Activated CD8-positive, alpha-beta T cell treated with anti-CD3 and anti-CD28 coated beads for 36 hours (primary cell): ENCODE measurements around the gene GLIPR1. TPM values are rescaled to one million over a fixed set of nuclear protein-coding genes. Genes with fewer than 3 reads are reported as not detected.
"Not testable (repeated sequence)": the region's sequence is repeated elsewhere in the genome, so short reads cannot be mapped to it uniquely, and the experiment has no call there.

Source experiments
- ATAC-seq: fragments of 200-7000 bp; cut with Tn5 transposase; one replicate; pipeline ENCODE4 v1.10.0; 2021; ENCODE audit warnings: mild to moderate bottlenecking, moderate library complexity
- CTCF ChIA-PET: fragments of 350-600 bp; sonication (Branson Sonifier 250); formaldehyde crosslinking; loops from one replicate; lab custom pipeline; 2021; ENCODE audit warnings: antibody characterized with exemption; lab: Charles Lee
- POLR2A ChIA-PET: fragments of 350-600 bp; sonication (Branson Sonifier 250); formaldehyde crosslinking; loops from one replicate; lab custom pipeline; 2021; ENCODE audit warnings: antibody characterized with exemption; lab: Charles Lee
- DNase-seq: peaks from one replicate; pipeline ENCODE4 v3.0.0-alpha.2; 2020
- H3K27ac Mint-ChIP-seq: one replicate; pipeline ENCODE4 v1.8.0; 2021; ENCODE audit warnings: mild to moderate bottlenecking, mixed read lengths
- H3K27me3 Mint-ChIP-seq: one replicate; pipeline ENCODE4 v1.8.0; 2021; ENCODE audit warnings: mixed read lengths
- H3K36me3 Mint-ChIP-seq: one replicate; pipeline ENCODE4 v1.8.0; 2021; ENCODE audit warnings: low read depth, mixed read lengths
- H3K4me1 Mint-ChIP-seq: one replicate; pipeline ENCODE4 v1.8.0; 2021; ENCODE audit warnings: low read depth, mixed read lengths
- H3K4me3 Mint-ChIP-seq: one replicate; pipeline ENCODE4 v1.8.0; 2021; ENCODE audit warnings: mild to moderate bottlenecking, moderate library complexity, mixed read lengths
- H3K9me3 Mint-ChIP-seq: one replicate; pipeline ENCODE4 v1.8.0; 2021; ENCODE audit warnings: mixed read lengths
- intact Hi-C: fragments of 100-400 bp; cut with micrococcal nuclease; formaldehyde crosslinking; loops from one replicate; pipeline ENCODE4 v1.10.0; 2022
- total RNA-seq, 2 experiments: library from RNA; stranded (reverse); gene quantifications; one replicate each; pipeline ENCODE4 v1.2.3, GENCODE V29; 2021
- TF ChIP-seq, protein P1 (sequence below): fragments of 200-600 bp; IDR thresholded peaks from one replicate; pipeline ENCODE4 v1.8.0; 2022; ENCODE audit warnings: antibody characterized with exemption, mild to moderate bottlenecking

The GLIPR1 gene
- total RNA-seq, 2 experiments from 2014 or later, result 15.9 to 18.6 TPM

DNA sequence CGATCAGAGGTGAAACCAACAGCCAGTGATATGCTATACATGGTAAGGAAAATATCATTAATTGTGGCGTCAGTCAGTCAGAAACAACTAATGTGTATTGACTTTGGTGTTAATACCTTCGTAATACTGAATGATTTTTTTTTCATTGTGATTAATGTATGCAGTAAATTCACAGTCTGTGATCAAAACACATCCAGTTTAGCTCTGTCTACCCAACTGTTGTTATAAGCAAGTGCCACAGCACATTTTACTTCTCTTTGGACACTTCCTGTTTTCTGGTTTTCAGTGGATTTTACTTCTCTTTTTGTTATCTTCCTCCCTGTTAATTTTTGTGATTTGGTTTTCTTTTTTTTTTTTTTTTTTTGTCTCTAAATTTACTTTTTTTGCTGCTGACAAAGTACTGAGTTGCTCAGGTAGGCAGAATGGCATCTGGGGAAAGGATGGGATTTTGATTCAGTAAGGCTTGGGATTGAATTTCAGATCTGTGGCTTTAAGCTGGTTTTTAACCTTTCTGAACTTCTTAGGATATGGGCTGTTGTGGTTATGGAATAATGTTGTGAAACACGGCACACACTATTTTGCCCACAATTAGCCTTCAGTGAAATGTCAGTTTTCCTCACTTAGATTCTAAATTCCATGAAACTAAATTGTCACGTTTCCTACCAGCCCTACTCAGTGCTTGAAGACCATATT, 604 bp downstream of the GLIPR1 start:
- DNase-seq, result no peak
- Mint-ChIP-seq H3K27me3 (no peaks in the 10 kb centered on the region), H3K9me3 (no peaks in the 10 kb centered on the region), H3K36me3 (peaks cover 18% of the 10 kb centered on the region), H3K27ac (peak overlapping the region; percentile 98), H3K4me3 (peak overlapping the region; percentile 96), H3K4me1 (peaks cover 82% of the 10 kb centered on the region)
- ChIA-PET CTCF (interaction anchor here (0.9 to 2.8 kb wide), 4 partner anchors 20 to 177 kb away, joined by 3 to 12 read pairs (median 7); partner anchors contain the start of genes GLIPR1L1 and GLIPR1L2), POLR2A (interaction anchor here (0.7 to 1.0 kb wide), 4 partner anchors 8 to 129 kb away, joined by 3 read pairs; partner anchors contain the start of gene GLIPR1L2)
- intact Hi-C loops, result loop anchor here (5.0 kb wide), 1 partner anchor 89 kb away; the partner anchor contains the start of gene GLIPR1L2
- TF ChIP-seq, protein P1, sequence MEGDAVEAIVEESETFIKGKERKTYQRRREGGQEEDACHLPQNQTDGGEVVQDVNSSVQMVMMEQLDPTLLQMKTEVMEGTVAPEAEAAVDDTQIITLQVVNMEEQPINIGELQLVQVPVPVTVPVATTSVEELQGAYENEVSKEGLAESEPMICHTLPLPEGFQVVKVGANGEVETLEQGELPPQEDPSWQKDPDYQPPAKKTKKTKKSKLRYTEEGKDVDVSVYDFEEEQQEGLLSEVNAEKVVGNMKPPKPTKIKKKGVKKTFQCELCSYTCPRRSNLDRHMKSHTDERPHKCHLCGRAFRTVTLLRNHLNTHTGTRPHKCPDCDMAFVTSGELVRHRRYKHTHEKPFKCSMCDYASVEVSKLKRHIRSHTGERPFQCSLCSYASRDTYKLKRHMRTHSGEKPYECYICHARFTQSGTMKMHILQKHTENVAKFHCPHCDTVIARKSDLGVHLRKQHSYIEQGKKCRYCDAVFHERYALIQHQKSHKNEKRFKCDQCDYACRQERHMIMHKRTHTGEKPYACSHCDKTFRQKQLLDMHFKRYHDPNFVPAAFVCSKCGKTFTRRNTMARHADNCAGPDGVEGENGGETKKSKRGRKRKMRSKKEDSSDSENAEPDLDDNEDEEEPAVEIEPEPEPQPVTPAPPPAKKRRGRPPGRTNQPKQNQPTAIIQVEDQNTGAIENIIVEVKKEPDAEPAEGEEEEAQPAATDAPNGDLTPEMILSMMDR, result no peak
- ATAC-seq, result peak; percentile 5

DNA sequence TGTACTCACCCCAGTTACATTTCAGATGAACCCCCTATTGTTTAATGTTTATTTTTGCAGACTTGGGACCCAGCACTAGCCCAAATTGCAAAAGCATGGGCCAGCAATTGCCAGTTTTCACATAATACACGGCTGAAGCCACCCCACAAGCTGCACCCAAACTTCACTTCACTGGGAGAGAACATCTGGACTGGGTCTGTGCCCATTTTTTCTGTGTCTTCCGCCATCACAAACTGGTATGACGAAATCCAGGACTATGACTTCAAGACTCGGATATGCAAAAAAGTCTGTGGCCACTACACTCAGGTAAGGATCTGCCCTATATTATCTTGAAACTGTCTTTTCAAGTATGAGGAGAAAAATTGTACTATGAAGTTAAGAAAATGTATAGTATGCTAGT, 1.2 kb downstream of the GLIPR1 start:
- TF ChIP-seq, protein P1, result no peak
- Mint-ChIP-seq H3K4me1 (peaks cover 77% of the 10 kb centered on the region), H3K36me3 (peaks cover 19% of the 10 kb centered on the region), H3K9me3 (no peaks in the 10 kb centered on the region), H3K27ac (peak overlapping the region; percentile 98), H3K4me3 (peak overlapping the region; percentile 96), H3K27me3 (no peaks in the 10 kb centered on the region)
- POLR2A ChIA-PET, result no interaction called here
- ATAC-seq (no peak), DNase-seq (no peak)
- CTCF ChIA-PET, result interaction anchor here (0.9 to 5.0 kb wide), 3 partner anchors 22 to 90 kb away, joined by 3 to 44 read pairs (median 27); partner anchors contain the start of gene KRR1
- intact Hi-C loops, result loop anchor here (5.0 kb wide), 1 partner anchor 89 kb away; the partner anchor contains the start of gene GLIPR1L2

DNA sequence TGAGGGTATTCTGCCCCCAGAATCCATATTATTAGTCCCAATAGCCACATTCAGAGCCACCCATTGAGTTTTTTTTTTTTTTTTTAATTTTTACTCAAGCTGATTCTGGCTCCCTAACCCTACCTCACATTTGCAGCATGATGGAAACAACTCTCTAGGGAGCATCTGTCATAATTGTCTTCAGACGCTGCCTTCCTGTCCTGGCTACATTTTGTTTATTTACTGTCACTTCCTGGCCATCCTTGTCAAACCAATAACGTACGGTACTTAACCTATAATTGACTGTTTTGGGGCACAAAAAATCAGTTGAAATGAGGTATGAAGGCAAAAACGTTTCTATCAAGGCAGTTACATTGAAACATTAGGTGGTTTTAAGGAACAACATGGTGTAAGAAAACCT, 2.1 kb downstream of the GLIPR1 start:
- ATAC-seq (no peak), DNase-seq (no peak)
- TF ChIP-seq, protein P1, result no peak
- Mint-ChIP-seq H3K36me3 (peaks cover 24% of the 10 kb centered on the region), H3K27ac (peak overlapping the region; percentile 98), H3K4me1 (peaks cover 73% of the 10 kb centered on the region), H3K9me3 (no peaks in the 10 kb centered on the region), H3K27me3 (no peaks in the 10 kb centered on the region), H3K4me3 (peak overlapping the region; percentile 96)
- CTCF ChIA-PET, result interaction anchor here (0.6 to 5.0 kb wide), 8 partner anchors 14 to 960 kb away, joined by 3 to 44 read pairs (median 20); partner anchors contain the start of genes GLIPR1L2, KRR1 and PHLDA1
- intact Hi-C loops, result loop anchor here (5.0 kb wide), 1 partner anchor 90 kb away; the partner anchor contains the start of gene GLIPR1L2
- POLR2A ChIA-PET, result interaction anchor here (1.1 to 1.5 kb wide), 2 partner anchors 91 to 153 kb away, joined by 3 to 4 read pairs; partner anchors contain the start of genes CAPS2 and GLIPR1L2

DNA sequence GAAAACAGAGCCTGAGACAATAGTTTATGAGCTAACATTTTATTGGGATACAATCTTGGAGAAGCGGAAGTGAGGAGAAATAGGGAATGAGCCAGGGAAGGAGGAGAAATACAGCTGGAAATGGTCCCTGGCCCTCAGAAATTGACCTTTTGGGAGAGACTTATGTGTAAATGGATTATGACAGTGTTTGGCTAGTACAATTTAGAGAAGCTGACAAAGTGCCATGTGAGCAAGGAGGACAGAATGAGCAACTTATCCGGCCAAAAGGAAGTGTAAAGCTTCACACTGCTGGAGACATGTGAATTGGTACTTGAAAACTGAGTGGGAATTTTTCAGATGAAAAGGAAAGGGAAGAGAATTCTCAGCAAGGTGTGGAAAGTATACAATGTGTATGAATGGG, 2.9 kb downstream of the GLIPR1 start:
- DNase-seq (no peak), ATAC-seq (no peak)
- ChIA-PET POLR2A (interaction anchor here (1.1 to 1.5 kb wide), 3 partner anchors 27 to 153 kb away, joined by 3 to 7 read pairs (median 4); partner anchors contain the start of genes CAPS2, GLIPR1L2 and KRR1), CTCF (interaction anchor here (0.6 to 5.0 kb wide), 13 partner anchors 9 to 1080 kb away, joined by 3 to 44 read pairs (median 14); partner anchors contain the start of genes BBS10, GLIPR1L1, GLIPR1L2 and KRR1)
- H3K27me3 Mint-ChIP-seq, result no peaks in the 10 kb centered on the region
- peaks cover 24% of the 10 kb centered on the region for H3K36me3 Mint-ChIP-seq
- peak overlapping the region; percentile 19 for H3K27ac Mint-ChIP-seq
- peak overlapping the region; percentile 18 for H3K4me3 Mint-ChIP-seq
- intact Hi-C loops, result loop anchor here (5.0 kb wide), 1 partner anchor 91 kb away; the partner anchor contains the start of gene GLIPR1L2
- TF ChIP-seq, protein P1, result no peak
- peaks cover 66% of the 10 kb centered on the region for H3K4me1 Mint-ChIP-seq
- no peaks in the 10 kb centered on the region for H3K9me3 Mint-ChIP-seq

DNA sequence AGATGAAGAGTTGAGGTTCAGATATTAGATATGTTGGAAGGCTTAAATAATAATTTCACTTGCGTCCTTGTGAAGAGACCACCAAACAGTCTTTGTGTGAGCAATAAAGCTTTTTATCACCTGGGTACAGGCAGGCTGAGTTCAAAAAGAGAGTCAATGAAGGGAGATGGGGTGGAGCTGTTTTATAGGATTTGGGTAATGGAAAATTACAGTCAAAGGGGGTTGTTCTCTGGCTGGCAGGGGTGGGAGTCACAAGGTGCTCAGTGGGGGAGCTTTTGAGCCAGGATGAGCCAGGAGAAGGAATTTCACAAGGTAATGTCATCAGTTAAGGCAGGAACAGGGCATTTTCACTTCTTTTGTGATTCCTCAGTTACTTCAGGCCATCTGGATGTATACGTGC, 3.9 kb downstream of the GLIPR1 start:
- intact Hi-C loops, result loop anchor here (5.0 kb wide), 1 partner anchor 92 kb away; the partner anchor contains the start of gene GLIPR1L2
- H3K27me3 Mint-ChIP-seq, ATAC-seq, DNase-seq, H3K9me3 Mint-ChIP-seq: not testable (repeated sequence)
- Mint-ChIP-seq H3K36me3 (peaks cover 29% of the 10 kb centered on the region), H3K4me1 (peaks cover 64% of the 10 kb centered on the region), H3K4me3 (peak overlapping the region; percentile 2), H3K27ac (peak overlapping the region; percentile 73)
- ChIA-PET CTCF (interaction anchor here (0.6 to 5.0 kb wide), 29 partner anchors 8 to 863 kb away, joined by 3 to 44 read pairs (median 5); partner anchors contain the start of genes BBS10, GLIPR1L1, GLIPR1L2 and KRR1), POLR2A (interaction anchor here (0.6 to 1.5 kb wide), 2 partner anchors 26 to 231 kb away, joined by 4 to 7 read pairs; partner anchors contain the start of gene KRR1)
